Activated effector memory CD4-positive, alpha-beta T cell treated with Interleukin-2 at 50 U/mL for 16 hours (primary cell): ENCODE data around the gene KCNJ5.
"Not testable (repeated sequence)": the region's sequence is repeated elsewhere in the genome, so short reads cannot be mapped to it uniquely, and the experiment has no call there.

Experiments used
- DNase-seq: peaks from one replicate; pipeline ENCODE4 v3.0.0-alpha.2; 2020

The KCNJ5 gene

GRCh38 chr11:128914216-128915148 is 23.3 kb downstream of the KCNJ5 start:
- no peak for DNase-seq

GRCh38 chr11:128915149-128915521 is 24.0 kb downstream of the KCNJ5 start:
- no peak for DNase-seq

- no peak for DNase-seq
Measured at GRCh38 chr11:128916037-128916572, 24.9 kb downstream of the KCNJ5 start.

DNA sequence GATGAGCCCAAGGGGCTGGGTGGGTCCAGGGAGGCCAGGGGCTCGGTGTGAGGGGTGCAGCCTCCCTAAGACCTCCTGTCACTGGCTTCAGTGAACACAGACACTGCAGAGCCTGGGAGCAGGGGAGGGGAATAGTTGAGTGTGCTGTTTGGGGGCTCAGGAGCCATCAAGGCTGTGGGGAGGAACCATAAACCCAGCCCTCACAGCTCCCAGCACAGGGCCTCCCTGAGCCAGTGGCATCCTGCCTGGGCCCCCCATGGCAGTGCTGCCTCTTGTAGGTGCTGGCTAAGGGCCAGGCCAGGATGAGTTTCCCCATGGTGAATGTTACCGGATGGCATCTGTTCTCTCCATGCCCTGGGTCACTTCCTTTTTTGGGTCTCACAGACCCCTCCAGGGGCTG is 25.5 kb downstream of the KCNJ5 start:
- DNase-seq, result no peak

- no peak for DNase-seq
Measured at GRCh38 chr11:128917144-128917724, 26.1 kb downstream of the KCNJ5 start.

GRCh38 chr11:128919216-128919615 is 28.1 kb downstream of the KCNJ5 start:
- no peak for DNase-seq

DNA sequence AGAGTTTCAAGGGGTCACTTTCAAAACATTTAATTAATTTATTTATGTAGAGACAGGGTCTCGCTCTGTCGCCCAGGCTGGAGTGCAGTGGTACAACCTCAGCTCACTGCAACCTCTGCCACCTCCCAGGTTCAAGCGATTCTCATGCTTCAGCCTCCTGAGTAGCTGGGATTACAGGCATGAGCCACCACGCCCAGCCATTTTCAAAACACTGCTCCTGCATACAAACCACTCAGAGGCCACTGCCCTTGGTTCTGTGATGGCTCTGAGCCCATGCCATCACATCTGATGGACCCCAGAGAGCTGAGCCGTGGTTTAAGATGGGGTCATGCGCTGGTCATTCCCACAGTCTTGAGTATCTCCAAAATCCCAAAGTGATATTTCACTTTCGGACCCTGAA is 28.5 kb downstream of the KCNJ5 start:
- DNase-seq, result not testable (repeated sequence)

DNA sequence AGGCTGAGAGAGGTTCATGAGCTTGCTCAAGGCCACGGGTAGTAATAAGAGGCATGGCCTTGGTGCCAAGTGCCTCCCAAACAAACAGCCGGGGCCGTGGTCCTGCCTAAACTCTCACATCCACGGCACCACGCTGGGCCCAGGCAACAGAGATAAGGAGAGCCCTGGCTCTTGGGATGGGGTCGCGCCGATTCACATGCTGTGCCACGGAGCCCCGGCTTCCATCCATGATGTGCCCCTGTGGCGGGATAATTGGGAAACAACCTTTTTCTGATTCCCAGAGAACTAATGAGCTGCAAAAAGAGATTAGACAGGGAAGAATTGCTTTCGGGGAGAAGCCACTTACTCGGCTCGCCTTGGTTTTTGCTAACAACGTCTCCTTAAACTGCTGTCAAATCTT is 29.5 kb downstream of the KCNJ5 start:
- no peak for DNase-seq

DNA sequence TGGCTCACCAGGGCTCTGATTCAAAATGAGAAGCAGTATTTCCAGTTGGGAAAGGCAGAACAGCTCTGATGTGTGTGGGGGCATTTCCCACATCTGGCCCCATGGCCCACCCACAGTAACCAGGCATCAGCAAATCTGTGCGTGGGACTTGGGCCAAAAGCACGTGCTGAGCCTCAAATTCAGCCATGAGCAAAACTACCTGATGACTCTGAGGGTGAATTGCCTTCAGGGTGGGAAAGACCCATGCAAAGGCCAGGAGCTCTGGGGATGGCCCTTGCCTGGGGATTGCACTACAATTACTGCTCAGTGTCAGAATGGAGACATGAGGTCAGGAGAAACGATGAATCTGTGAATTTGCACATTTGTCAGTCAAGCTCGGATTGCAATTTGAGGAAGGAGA is 30.6 kb downstream of the KCNJ5 start:
- DNase-seq, result no peak

DNA sequence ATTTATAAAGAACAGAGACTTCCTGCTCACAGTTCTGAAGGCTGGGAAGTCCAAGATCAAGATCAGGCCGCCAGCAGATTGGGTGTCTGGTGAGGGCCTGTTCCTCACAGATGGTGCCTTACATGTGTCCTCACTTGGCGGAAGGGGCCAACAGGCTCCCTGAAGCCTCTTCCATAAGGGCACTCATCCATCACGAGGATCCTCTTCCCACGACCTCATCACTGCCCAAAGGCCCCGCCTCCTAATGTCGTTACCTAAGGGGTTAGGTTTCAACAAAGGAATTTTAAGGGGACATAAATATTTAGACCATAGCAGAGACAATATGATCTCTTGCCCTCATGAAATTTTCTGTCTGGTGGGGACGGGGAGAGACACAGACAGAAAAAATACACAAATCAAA is 32.9 kb downstream of the KCNJ5 start:
- DNase-seq, result no peak

- no peak for DNase-seq
Measured at GRCh38 chr11:128924510-128925249, 33.5 kb downstream of the KCNJ5 start.

DNA sequence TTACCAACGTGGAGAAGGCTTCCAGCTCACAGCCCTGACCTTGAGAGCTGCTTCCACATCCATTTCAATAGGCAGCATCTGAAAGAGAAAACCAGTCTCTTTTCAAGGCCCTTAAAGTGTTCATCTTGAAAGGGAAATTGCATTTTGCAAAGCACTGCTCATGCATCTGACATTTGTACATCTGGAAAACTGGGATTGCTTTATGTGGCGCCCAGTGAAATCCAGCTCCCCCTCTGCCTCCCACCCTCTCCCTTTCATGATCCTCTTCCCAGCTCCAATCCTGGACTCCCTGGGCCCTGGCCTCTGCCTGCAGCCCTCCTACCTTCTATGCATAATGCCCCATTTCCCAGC is 34.1 kb downstream of the KCNJ5 start:
- no peak for DNase-seq

DNA sequence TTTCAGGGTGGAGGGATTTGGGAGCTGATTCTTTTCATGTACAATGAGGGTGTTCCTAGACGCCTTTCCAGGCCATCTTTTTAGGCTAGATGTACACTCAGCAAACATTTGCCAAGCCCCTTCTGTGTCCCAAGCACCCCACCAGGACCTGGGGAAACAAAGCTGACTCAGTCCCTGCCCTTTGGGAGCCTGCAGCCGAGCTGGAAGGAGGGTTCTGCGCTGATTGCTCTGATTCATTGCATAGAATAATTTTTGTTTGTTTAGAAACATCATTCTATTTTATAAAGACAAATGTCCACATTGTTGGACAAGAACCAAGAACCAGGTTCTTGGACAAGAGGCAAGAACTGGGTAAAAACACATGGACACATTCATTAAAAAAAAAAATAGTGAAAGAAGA is 34.8 kb downstream of the KCNJ5 start:
- no peak for DNase-seq

GRCh38 chr11:128926437-128927107 is 35.4 kb downstream of the KCNJ5 start:
- no peak for DNase-seq

- DNase-seq, result no peak
Measured at GRCh38 chr11:128927108-128927461, 35.9 kb downstream of the KCNJ5 start.

DNA sequence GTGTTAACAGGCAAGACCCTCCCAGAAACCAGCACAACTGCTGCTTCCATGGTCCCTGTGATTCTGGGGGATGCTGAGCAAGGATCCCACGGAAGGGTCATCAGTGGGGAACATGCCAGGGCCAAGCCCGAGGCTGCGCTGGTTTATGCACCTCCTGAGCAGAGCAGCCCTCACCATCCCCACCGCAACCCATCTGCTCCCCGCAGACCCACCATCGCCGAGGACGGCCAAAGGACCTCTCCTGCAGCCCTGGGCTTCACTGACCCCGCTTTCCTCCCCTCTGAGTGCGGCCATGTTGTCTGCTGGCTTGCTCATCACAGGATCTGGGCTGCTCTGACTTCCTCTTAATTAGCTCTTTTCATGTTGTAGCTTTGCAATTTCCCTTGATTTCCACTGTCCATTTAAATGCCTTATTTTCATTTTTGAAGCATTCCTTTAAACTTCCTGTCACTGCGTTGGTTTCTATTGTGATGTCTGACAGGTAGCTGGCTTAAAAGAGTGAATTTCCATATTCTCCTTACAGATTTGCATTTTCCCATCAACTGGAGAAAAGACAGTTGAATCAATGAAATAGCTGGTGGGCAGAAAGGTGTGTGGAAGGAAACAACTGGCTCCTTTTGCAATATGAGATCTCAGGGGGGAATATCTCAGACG is 36.7 kb downstream of the KCNJ5 start:
- no peak for DNase-seq

DNA sequence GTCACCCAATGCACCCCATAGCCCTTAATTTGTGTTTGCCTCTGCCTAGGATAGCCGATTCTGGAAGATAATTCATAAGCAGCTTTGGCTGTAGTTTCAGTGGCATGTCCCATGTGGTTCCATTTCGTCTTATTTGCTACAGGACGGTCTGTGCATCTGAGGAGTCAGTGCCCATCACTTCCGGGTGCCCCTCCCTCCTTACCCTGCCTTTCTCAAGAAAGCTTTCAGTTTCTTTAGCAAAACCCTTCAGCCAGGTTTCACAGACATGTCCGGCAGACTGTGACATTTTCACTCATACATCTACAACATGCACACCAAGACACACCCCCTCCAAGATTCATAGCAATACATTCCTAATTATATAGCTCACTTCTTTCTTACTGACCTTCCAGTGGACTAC is 37.2 kb downstream of the KCNJ5 start:
- no peak for DNase-seq

- DNase-seq, result no peak
Measured at GRCh38 chr11:128929468-128929867, 38.3 kb downstream of the KCNJ5 start.

GRCh38 chr11:128929991-128930390 is 38.8 kb downstream of the KCNJ5 start:
- DNase-seq, result no peak

DNA sequence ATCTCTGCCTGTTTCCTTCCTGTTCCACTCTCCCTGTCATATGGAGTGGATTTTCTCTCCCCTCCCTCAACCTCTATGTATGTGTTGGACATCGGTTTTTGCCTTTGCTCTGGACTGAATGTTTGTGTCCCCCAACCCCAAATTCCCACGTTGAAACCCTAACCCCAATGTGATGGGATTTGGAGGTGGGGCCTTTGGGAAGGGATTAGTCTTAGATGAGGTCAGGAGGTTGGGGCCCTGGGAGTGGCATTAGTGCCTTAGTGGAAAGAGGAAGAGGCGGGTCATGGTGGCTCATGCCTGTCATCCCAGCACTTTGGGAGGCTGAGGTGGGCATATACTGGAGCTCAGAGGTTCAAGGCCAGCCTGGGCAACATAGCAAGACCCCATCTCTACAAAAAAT is 39.9 kb downstream of the KCNJ5 start:
- no peak for DNase-seq

- no peak for DNase-seq
Measured at GRCh38 chr11:128931668-128932067, 40.5 kb downstream of the KCNJ5 start.

DNA sequence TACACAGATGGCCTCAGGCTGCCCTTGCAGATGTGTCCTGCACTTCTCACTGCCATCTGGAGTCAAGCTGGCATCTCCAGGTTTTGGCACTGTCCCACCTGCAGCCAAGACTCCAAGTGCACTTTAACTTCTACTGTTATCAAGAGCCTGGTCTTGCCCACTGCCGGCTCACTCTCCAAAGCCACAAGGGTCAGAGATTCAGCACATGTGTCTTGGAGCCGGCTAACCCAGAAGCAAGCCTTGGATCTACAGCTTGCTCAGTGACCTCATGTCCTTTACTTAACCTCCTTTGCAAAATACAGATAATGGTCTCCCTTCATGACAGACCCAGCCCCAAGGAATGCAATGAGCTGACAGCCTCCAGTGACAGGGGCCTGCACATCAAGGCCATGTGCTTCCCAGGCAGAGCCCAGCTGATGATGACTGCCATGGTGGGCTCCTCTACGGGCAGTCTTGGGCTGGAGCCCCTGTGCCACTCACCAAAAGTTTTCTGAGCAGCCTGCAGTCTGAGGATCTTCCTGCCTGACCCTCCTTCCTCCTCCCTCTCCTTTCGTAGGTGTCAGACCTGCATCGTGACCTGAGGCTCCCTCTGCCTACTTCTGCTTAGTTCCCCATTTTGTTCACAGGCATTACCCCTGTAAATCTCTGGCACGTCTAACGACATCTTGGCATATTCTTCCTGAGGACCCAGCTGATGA is 42.5 kb downstream of the KCNJ5 start:
- no peak for DNase-seq
